Activated CD4-positive, CD25-positive, alpha-beta regulatory T cell (primary cell): ENCODE results near the gene BPIFB6.

Experiments
- DNase-seq, 4 experiments: peaks; one replicate each; lab custom pipeline; 2025; lab: John Stamatoyannopoulos, UW

The BPIFB6 gene, protein sequence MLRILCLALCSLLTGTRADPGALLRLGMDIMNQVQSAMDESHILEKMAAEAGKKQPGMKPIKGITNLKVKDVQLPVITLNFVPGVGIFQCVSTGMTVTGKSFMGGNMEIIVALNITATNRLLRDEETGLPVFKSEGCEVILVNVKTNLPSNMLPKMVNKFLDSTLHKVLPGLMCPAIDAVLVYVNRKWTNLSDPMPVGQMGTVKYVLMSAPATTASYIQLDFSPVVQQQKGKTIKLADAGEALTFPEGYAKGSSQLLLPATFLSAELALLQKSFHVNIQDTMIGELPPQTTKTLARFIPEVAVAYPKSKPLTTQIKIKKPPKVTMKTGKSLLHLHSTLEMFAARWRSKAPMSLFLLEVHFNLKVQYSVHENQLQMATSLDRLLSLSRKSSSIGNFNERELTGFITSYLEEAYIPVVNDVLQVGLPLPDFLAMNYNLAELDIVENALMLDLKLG

DNA sequence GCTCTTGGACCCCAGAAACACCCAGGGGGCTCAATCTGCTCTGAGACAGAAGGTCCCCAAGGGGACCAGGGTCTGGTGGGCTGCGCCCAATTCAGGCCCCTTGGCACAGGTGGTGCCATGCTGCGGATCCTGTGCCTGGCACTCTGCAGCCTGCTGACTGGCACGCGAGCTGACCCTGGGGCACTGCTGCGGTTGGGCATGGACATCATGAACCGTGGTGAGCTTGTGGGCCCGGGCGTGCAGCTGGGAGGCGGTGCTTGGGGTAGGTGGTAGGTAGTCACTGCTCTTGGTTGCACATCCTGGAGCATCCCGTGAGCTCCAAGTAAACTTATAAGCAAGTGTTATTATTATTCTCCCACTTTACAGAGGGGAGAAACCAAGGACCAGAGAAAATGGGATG lies at the start of gene BPIFB6:
Gene BPIFB6, plus strand, starts transcription at position 118 of the 400 bp plus-strand sequence. Its CDS starts 0 bp downstream, at position 118.
- no peak for DNase-seq

DNA sequence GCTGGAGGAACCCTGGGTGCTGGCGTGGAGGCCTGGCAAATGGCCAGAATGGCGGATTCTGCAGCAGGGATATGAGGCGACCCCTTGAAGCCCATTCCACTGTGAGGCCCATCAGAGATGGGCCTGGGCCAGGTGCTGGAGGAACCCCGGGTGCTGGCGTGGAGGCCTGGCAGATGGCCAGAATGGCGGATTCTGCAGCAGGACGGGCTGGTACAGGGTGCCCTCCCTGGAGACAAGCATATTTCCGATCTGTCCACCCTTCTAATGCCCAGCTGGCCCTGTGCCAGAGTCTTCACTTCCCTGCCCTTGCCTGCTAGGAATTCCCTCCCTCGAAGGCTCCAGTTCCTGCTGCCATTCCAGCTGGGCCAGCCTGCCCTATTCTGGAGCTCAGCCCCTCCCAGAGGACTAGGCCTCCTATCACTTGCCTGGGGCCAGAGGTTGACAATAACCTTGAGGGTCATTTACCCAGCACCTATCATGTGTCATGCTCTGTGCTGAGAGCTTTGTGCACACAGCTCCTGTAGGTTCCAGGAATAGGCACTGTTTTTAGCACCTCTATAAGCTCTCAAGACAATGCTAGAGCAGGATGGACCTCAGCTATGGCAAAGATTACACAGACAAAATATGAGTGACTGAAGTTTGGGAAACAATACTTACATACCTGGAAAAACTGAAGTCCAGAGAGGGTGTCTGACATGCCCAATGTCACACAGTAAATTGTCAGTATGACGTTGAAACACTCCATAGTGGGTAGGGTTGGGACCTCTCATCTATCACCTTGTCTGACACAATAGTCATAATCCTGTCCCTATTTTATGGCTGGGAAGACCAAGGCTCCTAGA lies 48.6 kb upstream of the BPIFB6 start:
- DNase-seq: no peak

DNA sequence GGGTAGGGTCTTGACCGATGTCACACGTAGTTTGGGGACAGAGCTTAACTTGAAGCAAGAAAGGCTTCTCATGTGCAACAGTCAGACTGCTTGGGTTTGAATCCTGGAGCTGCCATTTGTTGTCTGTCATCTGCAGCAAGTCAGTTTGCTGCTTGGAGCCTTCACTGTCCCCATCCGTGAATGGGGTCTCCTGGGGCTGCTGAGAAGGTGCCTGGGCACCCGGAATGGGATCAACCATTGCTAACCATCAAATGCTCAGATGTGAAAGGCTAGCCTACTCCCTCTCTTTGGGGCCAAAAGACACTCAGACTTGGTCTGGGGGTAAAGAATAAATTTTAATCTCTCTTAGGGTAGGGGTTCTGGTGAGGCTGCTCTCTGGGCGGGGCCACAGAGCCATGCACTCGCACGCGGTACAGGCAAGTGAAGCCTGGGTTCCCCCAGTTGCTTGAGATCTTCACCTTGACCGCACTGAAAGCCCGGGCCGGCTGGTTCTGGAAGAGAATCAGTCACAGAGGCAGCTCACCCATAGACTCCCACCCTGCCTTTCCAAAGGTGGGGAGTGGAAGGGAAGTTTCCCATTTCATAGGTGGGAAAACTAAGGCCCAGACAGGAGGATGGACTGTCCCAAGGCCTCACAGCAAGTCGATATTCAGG lies 47.9 kb upstream of the BPIFB6 start:
- no peak for DNase-seq

DNA sequence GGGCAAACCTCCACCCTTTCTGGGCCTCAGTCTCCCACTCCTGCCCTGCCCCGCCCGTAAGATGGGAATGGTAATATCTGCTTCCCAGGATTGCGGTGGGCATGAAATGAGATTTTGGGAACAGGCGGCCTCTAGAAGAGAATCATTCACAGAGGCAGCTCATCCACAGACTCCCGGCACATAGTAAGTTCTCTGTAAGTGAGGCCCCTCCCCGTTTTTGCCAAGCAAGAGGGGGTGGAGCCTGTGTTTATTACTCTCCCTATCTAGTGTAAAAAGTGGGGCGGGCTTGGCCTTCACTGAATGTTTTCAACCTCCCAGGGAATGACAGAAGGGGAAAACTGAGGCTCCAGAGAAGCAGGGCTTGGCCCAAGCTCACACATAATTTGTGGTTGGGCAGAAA lies 47.3 kb upstream of the BPIFB6 start:
- no peak for DNase-seq

DNA sequence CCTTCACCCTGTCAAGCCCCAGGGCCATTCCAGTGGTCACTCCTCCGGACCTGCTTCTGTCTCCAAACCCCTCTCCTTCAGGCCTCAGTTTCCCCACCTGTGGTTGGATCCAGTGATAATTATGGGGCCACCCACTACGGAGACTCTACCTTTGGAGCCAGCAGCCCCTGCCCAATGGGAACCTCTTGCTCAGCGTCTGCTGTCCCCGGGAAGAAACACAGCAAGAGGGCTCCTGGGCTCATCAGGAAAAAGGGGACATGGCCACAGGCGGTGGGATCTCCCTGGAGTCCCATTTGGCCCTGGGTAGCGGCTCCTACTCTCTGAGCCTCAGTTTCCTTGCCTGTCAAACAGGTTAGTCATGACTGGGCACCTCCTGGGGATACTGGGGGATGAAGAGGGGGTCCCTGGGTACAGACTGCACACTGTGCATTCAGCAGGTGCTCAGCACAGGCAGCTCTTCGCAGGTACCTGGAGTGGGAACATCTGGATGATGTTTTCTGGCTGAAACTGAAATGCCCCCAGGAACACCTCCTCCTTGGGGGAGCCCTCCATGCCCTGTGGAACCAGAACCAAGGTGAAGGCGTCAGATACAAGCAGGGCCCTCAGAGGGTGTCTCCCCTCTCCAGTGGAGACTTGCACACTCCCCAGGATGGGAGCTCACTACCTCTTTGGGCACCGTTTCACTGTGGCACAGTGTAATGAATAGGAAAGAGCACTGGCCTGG lies 46.7 kb upstream of the BPIFB6 start:
- no peak for DNase-seq

DNA sequence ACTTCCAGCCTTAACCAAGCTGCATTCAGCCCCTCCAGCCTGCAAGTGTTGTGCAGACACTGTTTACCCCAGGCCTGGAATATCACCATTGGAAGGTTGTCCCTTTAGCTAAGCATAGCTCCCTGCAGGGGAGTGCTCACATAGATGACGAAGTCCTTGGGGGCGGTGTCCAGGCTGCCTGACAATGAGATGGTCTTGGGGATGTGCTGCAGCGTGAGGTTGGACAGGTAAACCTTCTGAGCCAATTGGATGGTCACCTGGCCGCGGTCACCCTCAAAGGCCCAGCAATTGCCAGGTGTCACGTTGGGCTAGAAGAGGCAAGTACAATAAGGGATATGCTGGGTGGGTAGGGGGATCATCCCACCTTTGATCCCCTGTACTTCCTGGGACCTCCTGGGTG lies 45.9 kb upstream of the BPIFB6 start:
- DNase-seq: no peak

DNA sequence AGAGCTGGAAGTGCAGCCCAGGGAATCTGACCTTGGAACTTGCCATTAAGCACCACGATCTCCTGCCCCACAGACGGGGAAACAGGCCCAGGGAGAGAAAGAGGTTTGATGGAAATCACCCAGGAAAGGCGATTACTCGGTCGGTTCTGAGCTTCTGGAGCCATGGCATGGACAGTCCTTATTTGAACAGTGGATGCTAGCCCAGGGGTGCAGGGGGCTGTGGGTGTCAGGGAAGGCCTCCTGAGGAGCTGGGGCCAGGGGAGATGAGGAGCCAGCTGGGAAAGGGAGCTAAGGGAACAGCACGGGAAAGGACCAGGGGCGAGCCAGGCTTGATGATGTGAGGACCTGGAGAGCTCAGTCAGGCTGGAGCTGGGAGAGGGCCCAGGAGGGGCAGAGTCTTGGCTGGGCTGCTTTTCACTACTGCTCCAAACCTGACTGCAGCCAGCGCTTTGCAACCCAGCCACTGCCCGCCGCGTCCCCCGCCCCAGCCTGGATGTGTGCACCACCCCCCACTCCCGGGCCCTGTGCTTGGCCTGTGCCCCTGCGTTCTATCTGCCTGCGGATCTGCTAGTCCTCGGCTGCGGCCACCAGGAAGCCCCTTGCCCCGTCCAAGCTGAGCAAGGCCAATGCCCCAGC lies 45.0 kb upstream of the BPIFB6 start:
- DNase-seq: no peak

DNA sequence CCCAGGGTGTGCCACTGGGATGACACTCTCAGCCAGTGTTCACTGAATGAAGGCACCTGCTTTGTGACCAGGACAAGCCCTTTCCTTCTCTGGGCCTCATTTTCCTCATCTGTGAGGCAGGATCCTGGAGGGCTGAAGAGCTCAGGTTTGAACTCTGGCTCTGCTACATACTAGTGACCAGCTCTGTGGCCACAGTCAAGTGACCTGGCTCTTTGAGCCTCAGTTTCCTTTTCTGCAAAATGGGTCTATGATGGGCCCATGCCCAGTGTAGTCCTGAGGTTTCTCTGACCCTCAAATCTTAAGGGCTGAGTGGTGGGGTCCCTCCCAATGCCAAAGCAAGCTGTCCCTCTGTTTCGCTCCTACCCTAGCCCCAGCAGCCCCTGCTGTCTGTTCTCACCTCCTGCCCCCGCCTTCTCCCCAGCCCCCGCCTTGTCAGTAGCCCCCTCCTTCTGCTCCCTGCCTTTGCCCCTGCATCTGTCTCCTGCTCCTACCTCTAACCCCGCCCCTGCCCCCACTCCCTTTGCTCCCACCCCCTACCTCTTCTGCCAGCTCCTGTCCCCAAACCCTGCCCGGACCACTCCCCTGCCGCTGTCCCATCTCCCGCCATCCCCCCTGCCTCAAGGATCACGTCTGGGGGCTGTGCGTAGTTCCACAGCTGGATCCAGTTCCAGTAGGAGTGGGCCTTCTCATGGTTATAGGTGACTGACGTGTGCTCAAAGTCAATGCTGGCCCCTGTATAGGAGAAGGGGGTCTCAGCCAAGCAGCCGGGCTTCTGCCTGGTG lies 44.2 kb upstream of the BPIFB6 start:
- no peak for DNase-seq

DNA sequence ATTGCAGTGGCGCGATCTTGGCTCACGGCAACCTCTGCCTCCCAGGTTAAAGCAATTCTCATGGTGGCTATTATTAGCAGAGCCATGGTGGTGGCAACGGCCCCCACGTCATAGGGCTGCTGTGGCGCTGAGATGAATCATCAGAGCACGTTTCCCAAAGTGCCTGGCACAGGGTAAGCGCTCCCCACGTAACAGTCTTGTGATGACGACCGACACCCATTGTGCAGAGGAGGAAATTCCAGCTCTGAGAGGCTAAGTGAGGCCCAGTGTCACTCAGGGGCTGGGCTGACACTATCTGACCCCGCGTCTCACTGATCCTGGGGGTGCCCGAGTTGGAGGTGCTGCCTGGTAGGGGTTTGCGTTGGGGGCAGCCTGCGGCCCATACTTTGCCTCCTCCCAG lies 43.4 kb upstream of the BPIFB6 start:
- no peak for DNase-seq

DNA sequence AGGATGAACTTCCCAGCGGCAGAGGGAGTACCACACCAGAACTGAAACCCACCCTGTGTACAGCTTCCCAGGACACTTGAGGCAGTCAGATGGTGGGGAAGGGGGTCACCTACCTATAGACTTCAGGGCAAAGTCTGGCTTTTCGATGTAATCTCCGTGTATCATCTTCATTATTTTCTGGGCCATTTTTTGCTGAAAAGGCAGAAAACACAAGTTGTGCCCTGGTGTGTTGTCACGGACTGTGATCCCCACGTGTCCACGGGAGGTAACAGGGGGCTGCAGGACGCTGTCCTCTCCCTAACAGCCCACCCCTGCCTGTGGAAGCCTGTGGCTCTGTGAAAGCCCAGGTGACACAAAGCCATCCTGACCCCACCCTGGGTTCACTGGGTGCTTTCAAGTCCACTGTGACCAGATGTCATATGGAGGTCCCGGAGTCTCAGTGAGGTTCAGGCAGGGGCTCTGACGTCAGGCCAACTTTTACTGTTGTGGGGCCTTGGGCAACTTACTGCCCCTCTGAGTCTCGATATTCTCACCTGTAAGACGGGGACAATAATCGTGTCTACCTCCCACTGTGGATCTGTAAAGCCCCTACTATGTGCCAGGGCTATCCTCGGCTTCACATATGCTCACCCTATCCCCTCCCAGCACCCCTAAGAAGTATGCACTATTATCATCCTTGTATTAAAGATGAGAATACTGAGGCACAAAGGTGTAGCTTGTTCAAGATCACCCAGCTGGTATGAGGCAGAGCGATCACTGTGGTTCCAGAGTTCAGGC lies 41.8 kb upstream of the BPIFB6 start:
- DNase-seq: no peak

DNA sequence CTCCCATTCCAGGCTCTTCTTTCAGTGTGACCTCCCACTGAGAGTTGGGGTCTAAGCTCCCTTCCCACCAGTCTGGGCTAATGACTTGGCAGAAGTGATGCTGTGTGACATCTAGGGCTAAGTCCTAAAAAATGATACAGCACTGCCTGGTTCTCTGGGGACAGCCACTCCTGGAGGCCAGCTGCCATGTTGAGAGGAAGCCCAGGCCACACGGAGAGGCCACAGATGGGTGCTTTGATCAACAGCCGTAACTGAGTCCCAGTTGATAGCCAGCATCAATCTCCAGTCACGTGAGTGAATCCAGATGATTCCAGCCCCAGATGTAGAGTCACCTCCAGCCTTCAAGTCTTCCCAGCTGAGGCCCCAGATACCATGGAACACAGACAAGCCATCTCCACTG lies 41.0 kb upstream of the BPIFB6 start:
- no peak for DNase-seq

DNA sequence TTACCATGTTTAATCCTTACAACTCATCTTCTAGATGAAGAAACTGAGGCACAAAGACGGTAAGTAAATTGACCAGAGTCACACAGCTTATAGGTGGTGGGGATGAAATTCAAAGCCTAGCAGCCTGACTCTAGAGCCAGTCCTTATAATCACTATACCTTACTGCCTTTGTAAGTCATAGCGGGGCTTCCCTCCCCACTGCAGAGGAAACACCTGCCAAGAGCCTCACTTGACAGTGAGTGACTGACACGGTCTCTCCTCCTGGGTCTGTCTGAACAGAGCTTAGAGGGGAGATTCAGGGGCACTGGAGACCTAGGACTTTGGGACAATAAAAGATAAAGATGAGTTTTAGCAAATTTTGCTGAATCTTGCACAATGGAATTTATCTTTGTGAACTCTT lies 40.1 kb upstream of the BPIFB6 start:
- no peak for DNase-seq

DNA sequence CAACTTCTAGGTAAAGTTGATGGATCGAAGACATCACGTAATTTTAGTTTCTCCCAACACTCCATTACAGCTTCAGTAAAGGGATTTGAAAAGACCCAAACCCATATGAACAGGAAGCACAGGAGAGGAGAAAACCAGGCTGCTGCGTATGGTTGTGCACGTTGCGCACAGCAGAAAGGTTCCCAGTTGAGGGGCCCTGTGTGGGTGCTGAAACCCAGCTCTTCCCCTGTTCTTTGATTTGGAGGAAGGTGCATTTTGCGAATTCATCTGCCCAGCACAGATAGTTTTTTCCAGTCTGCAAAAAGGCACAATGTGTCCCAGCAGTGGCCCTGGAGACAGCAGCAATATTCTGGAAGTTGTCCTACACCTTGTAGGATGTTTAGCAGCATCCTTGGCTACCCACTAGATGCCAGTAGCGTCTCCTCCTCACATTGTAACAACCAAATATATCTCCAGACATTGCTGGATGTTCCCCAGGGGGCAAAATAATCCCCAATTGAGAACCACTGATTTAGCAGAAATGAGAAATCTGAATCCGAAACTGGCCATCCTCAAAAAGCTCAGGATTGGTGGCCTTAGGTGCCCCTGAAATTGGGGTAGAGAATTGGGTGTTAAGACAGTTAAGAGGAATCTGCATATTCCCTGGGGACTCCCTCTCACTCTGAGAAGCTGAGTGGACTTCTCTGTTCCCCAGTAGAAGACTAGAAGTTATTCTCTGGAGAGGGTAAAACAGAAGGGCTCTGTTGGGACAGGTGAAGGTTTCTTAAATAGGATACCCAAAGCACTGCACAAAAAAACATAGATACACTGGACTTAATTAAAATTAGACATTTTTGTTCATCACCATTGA lies 39.4 kb upstream of the BPIFB6 start:
- DNase-seq: no peak

DNA sequence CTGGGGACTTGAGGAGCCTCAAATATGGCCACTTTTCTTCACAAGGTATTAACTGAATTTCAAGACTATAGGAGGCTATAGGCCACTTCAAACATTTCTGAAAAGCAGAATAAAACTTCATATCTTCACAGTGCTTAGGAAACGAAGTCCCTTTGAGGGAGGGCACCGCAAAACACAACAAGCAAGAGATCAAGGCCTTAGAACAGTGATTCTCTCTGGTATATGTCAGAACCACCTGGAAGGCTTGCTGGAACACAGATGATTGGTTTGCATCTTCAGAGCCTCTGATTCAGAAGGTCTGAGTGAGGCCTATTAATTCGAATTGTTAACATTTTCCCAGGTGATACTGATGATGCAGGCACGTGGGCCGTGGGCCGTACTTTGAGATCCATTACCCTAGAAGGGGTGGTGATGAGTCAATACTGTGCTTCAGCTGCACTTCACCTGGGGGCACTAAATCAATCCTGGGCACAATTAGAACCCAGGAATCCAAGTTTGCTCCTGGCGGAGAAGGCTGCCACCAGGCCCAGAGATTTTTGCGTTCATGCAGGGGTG lies 37.9 kb upstream of the BPIFB6 start:
- no peak for DNase-seq

DNA sequence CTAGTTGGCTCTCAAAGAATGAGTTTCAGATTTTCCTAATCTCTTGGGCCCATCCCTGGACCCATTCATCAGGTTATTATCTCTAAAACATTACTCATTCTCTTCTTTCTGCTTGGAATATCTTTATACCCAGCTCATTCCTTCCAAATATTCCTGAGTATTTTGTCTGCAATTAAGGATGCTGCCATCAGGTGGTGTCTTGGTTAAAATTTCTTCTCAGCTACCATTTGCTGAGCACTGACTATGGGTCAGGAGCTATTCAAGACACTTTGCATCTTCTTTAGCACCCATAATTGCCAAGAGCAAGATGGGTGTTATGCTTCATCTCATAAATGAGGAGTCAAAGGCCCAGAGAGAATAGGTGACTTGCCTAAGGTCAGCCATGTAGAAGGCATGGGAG lies 35.6 kb upstream of the BPIFB6 start:
- DNase-seq: no peak

DNA sequence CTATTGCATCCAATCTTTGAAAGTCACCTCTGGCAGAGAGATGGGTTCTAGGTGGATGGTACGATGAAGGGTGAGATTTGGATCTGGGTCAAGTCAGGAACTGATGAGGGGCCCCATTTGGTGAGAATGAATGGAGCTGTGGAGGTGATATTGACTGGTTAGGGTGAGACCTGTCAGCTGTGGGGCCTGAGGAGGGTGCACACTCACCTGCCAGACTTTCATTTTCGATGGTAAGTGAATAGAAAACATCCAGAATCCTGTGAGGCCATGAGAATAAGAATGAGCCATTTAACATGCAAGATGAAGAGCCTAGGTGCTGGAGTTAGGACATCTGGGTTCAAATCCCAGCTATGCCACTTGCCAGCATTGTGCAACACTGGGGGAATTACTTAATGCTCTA lies 34.0 kb upstream of the BPIFB6 start:
- DNase-seq: no peak

DNA sequence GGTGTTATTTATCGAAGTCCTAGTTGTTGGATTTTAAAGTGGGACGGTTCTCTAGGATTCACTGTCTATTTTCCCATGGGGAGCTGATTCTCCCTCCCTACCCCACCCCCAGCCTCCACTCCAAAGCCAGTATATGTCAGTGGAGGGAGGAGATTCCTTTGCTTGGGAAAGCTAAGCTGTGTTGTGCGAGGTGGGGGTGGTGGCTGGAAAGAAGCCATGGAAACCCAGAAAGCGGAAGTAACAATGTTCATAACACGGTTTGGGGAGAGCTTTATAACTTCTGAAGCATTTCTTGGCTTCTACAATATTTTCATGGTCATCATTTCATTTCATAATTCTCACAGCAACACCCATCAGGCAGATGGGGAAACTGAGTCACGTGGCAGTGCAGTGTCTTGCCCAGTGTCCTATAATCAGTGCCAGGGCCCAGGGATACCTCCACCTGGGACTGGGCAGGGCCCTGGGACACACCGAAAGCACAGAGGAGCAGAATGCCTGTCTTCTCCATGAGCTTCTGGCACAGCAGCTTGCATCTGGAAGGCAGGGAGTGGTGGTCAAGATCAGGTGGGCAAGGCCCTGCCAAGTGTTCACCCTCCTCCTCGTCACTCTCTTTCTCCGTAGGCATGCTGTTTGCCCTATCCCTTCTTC lies 31.7 kb upstream of the BPIFB6 start:
- no peak for DNase-seq

DNA sequence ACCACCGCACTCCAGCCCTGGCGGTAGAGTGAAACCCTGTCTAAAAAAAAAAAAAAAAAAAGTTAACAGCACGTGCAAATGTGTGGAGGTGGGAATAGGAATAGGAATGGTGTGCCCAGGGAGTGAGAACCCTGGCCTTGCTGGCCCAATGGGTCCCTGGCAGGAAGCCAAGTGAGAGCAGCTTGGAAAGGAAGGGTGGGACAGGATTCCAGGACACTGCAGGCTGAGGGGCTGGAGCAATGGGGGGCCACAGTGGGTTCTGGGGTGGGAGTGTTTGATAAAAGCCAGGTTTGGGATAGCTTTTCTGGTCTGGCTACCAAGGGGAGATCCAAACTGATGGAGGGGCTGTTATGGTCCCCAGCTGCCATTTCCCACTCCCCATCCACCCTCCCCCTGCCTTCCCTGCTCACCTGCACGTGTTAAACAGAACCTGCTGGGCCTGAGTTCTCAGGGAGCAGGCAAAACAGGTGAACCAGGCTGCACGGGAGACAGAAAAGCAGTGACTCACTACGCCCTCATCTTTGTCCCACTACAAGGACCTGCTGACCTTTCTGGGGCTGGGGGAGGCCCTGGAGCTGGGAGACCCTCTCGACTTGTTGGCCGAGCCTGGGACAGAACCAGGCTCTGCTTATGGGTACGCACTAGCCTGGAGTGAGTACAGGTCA lies 30.5 kb upstream of the BPIFB6 start:
- no peak for DNase-seq
